ENCODE measurements around the gene TULP3.
A peak's percentile ranks its signal among the peaks of the same experiment; 100 is the strongest.

Gene TULP3

GRCh38 chr12:2877047-2877952 is 13.4 kb upstream of the TULP3 start, which contains the start of the genes FOXM1 and RHNO1:
Gene FOXM1, minus strand, starts transcription at chr12:2877174. Its CDS starts 2,696 bp downstream, at chr12:2874478.
Gene RHNO1, plus strand, starts transcription at chr12:2877223. Its CDS starts 8,144 bp downstream, at chr12:2885367.
- peak; percentile 67 to 79 for DNase-seq (ENCODE audit: extremely low read depth in 1 of 2, low read depth in 1 of 2)

GRCh38 chr12:2877953-2878732 is 12.5 kb upstream of the TULP3 start:
- no peak for DNase-seq (ENCODE audit: extremely low read depth in 1 of 2, low read depth in 1 of 2)

GRCh38 chr12:2879853-2880252 is 10.8 kb upstream of the TULP3 start:
- DNase-seq (ENCODE audit: extremely low read depth in 1 of 2, low read depth in 1 of 2): no peak

GRCh38 chr12:2884810-2885209 is 5.9 kb upstream of the TULP3 start:
- DNase-seq (ENCODE audit: extremely low read depth in 1 of 2, low read depth in 1 of 2): no peak

GRCh38 chr12:2886768-2887450 is 3.8 kb upstream of the TULP3 start:
- no peak for DNase-seq (ENCODE audit: extremely low read depth in 1 of 2, low read depth in 1 of 2)

DNA sequence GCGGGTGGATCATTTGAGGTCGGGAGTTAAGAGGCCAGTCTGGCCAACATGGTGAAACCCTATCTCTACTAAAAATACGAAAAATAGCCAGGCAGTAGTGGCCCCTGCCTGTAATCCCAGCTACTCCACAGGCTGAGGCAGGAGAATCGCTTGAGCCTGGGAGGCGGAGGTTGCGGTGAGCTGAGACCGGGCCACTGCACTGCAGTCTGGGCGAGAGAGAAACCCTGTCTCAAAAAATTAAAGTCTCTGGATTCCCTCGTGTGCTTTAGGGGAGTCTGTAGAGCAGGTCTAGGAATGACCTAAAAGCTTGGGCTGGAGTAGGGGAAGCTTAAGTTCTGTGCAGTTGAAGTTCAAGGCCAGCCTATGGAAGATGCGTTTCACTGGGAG is 697 bp upstream of the TULP3 start:
- DNase-seq (ENCODE audit: extremely low read depth in 1 of 2, low read depth in 1 of 2): no peak

DNA sequence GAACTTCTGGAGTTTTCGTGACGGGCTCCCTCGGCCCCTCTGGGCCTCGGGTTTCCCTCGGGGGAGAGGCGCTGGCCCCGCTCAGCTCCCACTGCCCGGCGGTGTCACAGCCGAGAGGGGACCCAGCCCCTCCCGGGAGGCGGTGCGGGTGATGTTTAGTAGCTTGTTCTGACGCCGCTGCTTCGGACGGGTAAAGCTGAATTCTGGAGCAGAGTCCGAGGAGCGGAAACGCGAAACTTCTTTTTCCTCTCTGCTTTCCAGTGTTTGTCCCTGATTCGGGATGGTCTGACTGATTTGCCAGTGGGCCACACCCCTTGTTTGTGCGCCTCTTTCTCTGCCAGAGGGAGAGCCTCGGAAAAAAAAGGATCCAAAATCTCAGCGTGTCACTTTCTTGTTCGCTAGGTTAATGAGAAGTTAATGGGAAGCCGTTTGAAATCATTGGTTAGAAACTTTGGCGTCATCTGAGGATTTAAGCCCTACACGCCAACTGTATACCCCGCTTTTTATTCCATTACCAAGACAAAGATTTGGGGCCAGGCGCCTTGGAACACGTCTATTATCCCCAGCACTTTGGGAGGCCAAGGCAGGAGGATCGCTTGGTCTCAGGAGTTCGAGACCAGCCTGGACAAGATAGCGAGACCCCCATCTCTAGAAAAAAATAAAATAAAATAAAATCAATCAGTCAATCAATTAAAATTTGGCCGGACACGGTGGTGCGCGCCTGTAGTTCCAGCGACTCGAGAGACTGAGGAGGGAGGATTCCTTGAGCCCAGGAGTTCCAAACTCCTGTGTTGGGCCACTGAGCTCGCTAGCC is 756 bp downstream of the TULP3 start:
- no peak for DNase-seq (ENCODE audit: extremely low read depth in 1 of 2, low read depth in 1 of 2)

- no peak for DNase-seq (ENCODE audit: extremely low read depth in 1 of 2, low read depth in 1 of 2)
Observed at GRCh38 chr12:2892246-2892645, 1.6 kb downstream of the TULP3 start.

DNA sequence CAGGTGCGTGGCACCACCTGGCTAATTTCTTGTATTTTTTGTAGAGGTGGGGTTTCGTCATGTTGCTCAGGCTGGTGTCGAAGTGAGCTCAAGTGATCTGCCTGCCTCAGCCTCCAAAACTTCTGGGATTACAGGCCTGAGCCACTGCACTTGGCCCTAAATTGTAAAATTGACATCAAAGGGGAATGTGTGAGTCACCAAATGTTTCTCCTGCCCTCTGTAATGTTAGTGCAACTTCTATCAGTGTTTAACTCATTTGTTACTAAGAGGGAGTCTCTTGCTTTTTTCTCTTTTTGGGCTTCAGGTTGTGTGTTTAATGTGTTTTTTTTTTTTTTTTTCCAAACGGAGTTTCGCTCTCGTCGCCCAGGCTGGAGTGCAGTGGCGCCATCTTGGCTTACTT is 2.3 kb downstream of the TULP3 start:
- DNase-seq (ENCODE audit: extremely low read depth in 1 of 2, low read depth in 1 of 2): no peak

DNA sequence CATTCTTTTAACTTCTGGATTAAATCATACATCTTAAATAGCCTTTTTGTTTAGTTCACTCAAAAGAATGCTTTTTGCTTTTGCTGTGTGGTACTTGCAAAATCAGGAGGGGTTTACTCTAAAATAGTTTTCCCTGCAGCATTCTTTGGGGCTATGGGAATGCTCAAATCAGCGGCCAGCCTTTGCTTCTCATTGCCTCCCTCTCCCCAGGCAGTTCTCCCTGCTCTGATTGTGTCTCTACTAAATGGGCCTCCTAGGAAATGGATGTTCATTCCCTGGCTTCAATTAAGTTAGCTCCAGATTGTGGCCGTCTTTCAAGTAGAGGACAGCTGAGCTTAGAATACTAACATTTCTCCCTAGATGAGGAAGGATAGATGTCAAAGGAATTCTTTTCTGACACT is 4.4 kb downstream of the TULP3 start:
- DNase-seq (ENCODE audit: extremely low read depth in 1 of 2, low read depth in 1 of 2): no peak

DNA sequence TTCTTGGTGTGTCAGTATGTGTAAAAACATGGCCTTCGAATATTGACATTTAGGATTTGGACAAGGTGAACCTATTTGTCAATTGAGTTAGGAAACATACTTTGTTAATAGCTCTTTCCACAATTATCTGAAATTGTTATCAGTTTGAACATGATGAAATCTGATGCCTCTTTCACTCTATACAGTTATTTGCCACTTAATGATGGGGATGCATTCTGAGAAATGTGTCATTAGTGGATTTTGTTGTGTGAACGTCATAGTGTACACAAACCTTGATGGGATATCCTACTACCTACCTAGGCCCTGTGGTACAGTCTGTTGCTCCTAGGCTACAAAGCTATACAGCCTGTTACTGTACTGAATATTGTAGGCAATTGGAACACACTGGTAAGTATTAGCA is 4.8 kb downstream of the TULP3 start:
- no peak for DNase-seq (ENCODE audit: extremely low read depth in 1 of 2, low read depth in 1 of 2)

DNA sequence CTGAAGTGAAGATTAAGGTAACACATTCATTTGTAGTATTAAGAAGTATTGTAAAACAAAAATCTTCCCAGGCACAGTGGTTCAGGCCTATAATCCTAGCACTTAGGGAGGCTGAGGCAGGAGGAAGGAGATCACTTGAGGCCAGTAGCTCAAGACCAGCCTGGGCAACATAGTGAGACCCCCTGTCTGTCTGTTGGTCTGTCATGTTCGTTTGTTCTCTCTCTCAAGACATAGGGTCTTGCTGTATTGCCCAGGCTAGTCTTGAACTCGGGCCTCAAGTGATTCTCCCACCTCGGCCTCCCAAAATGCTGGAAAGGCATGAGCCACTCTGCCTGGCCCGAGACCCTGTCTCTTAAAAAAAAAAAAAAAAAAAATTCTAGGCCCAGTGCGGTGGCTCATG is 6.7 kb downstream of the TULP3 start:
- no peak for DNase-seq (ENCODE audit: extremely low read depth in 1 of 2, low read depth in 1 of 2)

DNA sequence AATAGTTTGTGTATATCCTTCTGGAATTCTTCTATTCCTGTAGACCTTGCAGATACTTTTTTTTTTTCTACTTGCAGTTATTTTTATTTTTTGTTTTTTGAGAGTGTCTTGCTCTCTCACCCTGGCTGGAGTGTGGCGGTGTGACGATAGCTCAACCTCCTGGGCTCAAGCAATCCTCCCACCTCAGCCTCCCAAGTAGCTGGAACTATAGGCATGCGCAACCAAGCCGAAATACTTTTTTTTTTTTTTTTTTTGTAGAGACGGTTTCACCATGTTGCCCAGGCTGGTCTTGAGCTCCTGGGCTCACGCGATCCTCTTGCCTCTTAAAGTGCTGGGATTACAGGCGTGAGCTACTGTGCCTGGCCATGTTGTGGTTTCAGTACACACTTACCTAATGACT is 10.0 kb downstream of the TULP3 start:
- no peak for DNase-seq (ENCODE audit: extremely low read depth in 1 of 2, low read depth in 1 of 2)

DNA sequence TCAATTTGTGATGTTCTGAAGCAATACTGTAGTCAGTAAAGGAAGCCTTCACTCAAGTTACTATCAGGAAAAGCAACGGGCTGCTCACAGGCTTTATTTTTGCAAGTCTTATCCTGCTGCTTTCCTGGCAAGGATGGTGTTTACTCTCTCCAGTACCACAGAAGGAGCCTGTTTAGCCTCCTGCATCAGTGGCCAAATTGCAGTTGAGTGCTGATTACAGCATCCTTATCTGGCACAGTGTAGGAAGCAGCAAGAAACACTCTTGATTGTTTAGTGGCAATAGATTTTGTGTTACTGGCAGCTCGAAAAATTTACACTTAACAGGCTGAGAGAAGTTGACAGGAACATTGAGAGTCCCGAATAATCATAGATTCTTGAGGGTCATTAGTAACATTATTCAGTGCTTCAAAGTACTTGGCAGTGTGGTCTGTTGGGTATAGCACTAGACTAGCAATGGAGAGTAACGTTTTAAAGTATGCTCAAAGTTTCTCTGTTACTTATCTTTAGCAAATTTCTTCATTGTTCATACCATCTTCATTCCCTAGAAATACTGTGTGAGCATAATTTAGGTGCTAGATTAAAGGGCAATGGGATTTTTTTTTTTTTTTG is 11.7 kb downstream of the TULP3 start:
- no peak for DNase-seq (ENCODE audit: extremely low read depth in 1 of 2, low read depth in 1 of 2)

DNA sequence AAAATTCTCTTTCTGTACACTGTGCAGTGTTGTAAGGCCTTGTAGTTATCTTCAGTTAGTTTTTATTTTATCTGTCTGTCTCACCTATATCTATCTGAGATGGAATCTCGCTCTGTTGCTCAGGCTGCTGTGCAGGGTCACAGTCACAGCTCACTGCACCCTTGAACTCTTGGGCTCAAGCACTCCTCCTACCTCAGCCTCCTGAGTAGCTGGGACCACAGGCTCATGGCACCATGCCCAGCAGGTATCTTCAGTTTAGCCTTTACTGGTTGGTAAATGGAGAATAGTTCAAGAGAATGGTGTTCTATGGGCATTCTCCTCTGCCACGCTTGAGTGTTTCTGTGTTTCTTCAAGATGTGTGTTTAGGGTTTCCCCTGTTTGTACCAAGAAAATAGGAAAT is 13.6 kb downstream of the TULP3 start:
- DNase-seq (ENCODE audit: extremely low read depth in 1 of 2, low read depth in 1 of 2): no peak

DNA sequence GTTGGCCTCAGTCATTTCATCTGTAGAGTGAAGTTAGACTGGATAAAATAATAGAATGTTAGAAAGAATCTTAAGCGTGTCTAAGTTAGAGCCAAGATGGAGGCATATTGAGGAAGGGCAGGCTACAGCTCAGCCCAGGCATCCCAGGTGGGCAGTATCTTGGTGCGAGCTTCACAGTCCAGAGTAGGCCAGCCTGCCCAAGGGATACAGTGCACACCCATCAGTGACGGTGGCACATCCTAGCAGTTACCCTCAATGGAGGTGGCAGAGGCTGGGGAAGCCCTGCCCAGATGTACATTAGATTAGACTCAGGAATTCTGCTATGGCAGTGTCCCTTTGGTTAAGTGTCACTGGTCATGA is 21.5 kb downstream of the TULP3 start:
- DNase-seq (ENCODE audit: extremely low read depth in 1 of 2, low read depth in 1 of 2): no peak

- no peak for DNase-seq (ENCODE audit: extremely low read depth in 1 of 2, low read depth in 1 of 2)
Observed at GRCh38 chr12:2919249-2919648, 28.6 kb downstream of the TULP3 start.

DNA sequence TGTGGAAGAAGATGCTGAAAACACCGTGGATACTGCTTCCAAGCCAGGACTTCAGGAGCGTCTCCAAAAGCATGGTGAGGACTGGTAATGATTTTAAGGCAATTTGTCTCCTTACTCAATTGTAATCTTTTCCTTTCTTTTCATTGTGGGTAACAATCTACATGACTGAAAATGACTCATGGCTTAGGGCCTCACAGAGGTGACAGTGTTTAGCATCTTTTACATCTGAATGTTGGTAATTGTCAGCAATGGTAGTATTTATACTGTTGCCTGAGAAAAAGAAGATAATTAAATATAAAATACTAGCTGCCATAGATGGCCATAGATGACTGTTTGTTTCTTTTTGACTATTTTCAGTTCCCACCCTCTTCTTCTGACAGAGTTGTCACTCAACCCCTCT is 31.6 kb downstream of the TULP3 start:
- DNase-seq (ENCODE audit: extremely low read depth in 1 of 2, low read depth in 1 of 2): no peak

DNA sequence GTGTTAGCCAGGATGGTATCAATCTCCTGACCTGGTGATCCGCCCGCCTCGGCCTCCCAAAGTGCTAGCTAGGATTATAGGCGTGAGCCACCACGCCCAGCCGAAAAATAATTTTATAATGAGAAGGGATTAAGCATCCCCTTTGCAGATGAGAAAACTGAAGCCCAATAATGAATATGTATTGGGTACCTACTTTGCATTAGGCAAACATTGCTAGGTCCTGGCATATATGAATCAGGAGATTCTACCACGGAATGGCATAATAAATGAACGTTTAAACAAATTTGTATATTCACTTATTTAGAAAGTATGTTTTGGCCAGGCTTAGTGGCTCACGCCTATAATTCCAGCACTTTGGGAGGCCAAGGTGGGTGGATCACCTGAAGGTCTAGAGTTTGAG is 32.4 kb downstream of the TULP3 start:
- no peak for DNase-seq (ENCODE audit: extremely low read depth in 1 of 2, low read depth in 1 of 2)

GRCh38 chr12:2924019-2924418 is 33.3 kb downstream of the TULP3 start:
- DNase-seq (ENCODE audit: extremely low read depth in 1 of 2, low read depth in 1 of 2): no peak

All from stimulated activated CD8-positive, alpha-beta memory T cell treated with anti-CD3 and anti-CD28 coated beads, Interleukin-7, amount 100 ng/mL, for 48 hours (primary cell).